Smooth muscle cell (in vitro differentiated cells): ENCODE data around the gene ZNF365. TPM values are rescaled to one million over a fixed set of nuclear protein-coding genes. Genes with fewer than 3 reads are reported as not detected.

Experiments
- DNase-seq: peaks from one replicate; lab custom pipeline; 2025; ENCODE audit not compliant: unreplicated experiment; lab: John Stamatoyannopoulos, UW
- H2AFZ ChIP-seq: fragments of 200-600 bp; sonication (generic); 2 replicates; pipeline ENCODE4 v1.6.0; 2016; ENCODE audit warnings: antibody characterized with exemption, low read depth, mild to moderate bottlenecking
- H3F3A ChIP-seq: fragments of 200-600 bp; sonication (generic); 2 replicates; pipeline ENCODE4 v1.6.0; 2017; ENCODE audit warnings: antibody characterized with exemption, low read depth
- H3K27ac ChIP-seq: fragments of 200-600 bp; sonication (generic); 2 replicates; pipeline ENCODE4 v1.5.1; 2016; ENCODE audit warnings: low read depth, mild to moderate bottlenecking
- H3K27me3 ChIP-seq: fragments of 200-600 bp; sonication (generic); 2 replicates; pipeline ENCODE4 v1.6.1; 2016; ENCODE audit warnings: low read depth, mild to moderate bottlenecking
- H3K36me3 ChIP-seq: fragments of 200-600 bp; sonication (generic); 2 replicates; pipeline ENCODE4 v1.5.1; 2016; ENCODE audit warnings: low read depth
- H3K4me1 ChIP-seq: fragments of 200-600 bp; sonication (generic); 2 replicates; pipeline ENCODE4 v1.5.1; 2016; ENCODE audit warnings: low read depth
- H3K4me2 ChIP-seq: fragments of 200-600 bp; sonication (generic); 2 replicates; pipeline ENCODE4 v1.6.0; 2016; ENCODE audit warnings: mild to moderate bottlenecking
- H3K4me3 ChIP-seq: fragments of 200-600 bp; sonication (generic); 2 replicates; pipeline ENCODE4 v1.5.1; 2016; ENCODE audit warnings: mild to moderate bottlenecking
- H3K79me2 ChIP-seq: fragments of 200-600 bp; sonication (generic); 2 replicates; pipeline ENCODE4 v1.6.0; 2016; ENCODE audit warnings: low read depth, mild to moderate bottlenecking
- H3K9ac ChIP-seq: fragments of 200-600 bp; sonication (generic); 2 replicates; pipeline ENCODE4 v1.6.0; 2016; ENCODE audit warnings: low read depth
- H3K9me3 ChIP-seq: fragments of 200-600 bp; sonication (generic); replicated peaks from 2 replicates; pipeline ENCODE4 v1.5.1; 2016; ENCODE audit warnings: low read depth
- H4K20me1 ChIP-seq: fragments of 200-600 bp; sonication (generic); 2 replicates; pipeline ENCODE4 v1.6.0; 2016; ENCODE audit warnings: low read depth
- WGBS: methylation state at CpG from one replicate; pipeline ENCODE4 v1.1.7; 2016; ENCODE audit warnings: low lambda C conversion rate; 5-methylcytosine and 5-hydroxymethylcytosine counted together
- polyA plus RNA-seq: library from polyadenylated mRNA; unstranded; fragments of >200 nt; fragmentation: Nextera tagmentation; extraction: Ambion mirVana; gene quantifications from 2 replicates; pipeline ENCODE4 v1.2.1, GENCODE V29; 2016
- total RNA-seq: library from RNA; depleted of rRNA; stranded (reverse); fragments of >200 nt; gene quantifications from 2 replicates; pipeline ENCODE4 v1.2.3, GENCODE V29; 2014
- TF ChIP-seq, protein P1 (sequence below): fragments of 200-600 bp; sonication (generic); IDR thresholded peaks from 2 replicates; pipeline ENCODE4 v1.5.1; 2017; ENCODE audit warnings: borderline replicate concordance, mild to moderate bottlenecking, antibody characterized with exemption; ENCODE audit not compliant: insufficient read depth, poor library complexity, severe bottlenecking

The ZNF365 gene
- total and polyA plus RNA-seq, 2 experiments from 2014 or later, result 2.0 to 3.7 TPM

DNA sequence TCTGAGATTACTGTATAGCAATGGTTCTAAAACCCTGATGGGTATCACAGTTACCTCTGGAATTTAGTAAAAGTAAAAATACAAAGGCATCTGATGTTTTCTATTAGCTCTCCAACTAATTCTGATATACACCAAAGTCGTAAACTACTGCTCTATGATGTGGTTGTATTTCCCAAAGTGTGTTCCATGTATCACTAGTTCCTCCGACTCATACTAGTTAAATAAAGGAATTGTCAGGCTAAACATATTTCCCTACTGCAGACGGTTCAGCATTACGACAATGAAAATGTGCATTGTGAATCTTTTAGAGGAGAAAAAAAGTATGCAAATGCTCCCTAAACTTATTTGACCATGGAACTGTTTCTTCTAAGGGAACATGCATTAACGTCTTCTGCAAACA, 38.9 kb downstream of the ZNF365 start:
- DNase-seq, result no peak
- Histone ChIP-seq H2AFZ (no peak overlapping the region), H3K27ac (no peak overlapping the region), H3K4me2 (no peak overlapping the region), H3K4me3 (no peak overlapping the region), H3K9ac (no peak overlapping the region), H3K79me2 (no peaks in the 10 kb centered on the region), H3K9me3 (no peaks in the 10 kb centered on the region), H3K27me3 (peaks cover 24% of the 10 kb centered on the region), H3F3A (no peaks in the 10 kb centered on the region), H3K4me1 (no peaks in the 10 kb centered on the region), H4K20me1 (no peaks in the 10 kb centered on the region), H3K36me3 (no peaks in the 10 kb centered on the region)
- 85% methylated on average over 5 of the region's 5 CpGs for WGBS
- TF ChIP-seq, protein P1, sequence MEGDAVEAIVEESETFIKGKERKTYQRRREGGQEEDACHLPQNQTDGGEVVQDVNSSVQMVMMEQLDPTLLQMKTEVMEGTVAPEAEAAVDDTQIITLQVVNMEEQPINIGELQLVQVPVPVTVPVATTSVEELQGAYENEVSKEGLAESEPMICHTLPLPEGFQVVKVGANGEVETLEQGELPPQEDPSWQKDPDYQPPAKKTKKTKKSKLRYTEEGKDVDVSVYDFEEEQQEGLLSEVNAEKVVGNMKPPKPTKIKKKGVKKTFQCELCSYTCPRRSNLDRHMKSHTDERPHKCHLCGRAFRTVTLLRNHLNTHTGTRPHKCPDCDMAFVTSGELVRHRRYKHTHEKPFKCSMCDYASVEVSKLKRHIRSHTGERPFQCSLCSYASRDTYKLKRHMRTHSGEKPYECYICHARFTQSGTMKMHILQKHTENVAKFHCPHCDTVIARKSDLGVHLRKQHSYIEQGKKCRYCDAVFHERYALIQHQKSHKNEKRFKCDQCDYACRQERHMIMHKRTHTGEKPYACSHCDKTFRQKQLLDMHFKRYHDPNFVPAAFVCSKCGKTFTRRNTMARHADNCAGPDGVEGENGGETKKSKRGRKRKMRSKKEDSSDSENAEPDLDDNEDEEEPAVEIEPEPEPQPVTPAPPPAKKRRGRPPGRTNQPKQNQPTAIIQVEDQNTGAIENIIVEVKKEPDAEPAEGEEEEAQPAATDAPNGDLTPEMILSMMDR, result no peak

DNA sequence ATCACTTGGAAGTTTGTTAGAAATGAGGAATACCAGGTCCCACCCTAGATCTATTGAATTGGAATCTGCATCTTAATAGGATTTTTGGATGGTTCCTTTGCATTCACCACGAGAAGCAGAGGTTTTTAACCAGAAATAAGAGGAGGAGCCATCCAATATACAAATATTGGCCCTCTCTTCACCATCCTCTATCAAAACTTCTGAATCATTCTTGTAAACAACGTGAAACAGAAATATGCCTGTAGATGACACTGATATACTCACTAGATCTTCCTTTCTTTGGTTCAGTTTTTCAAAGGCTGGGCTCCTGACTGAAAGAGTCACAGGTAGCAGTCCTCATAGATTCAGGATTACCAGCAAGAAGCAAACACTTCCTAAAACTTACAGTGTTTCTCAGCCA, 39.5 kb downstream of the ZNF365 start:
- no peak overlapping the region for H3K9ac ChIP-seq
- H3K27ac ChIP-seq, result no peak overlapping the region
- no peaks in the 10 kb centered on the region for H3K36me3 ChIP-seq
- no peaks in the 10 kb centered on the region for H3K9me3 ChIP-seq
- H3K4me3 ChIP-seq, result no peak overlapping the region
- WGBS, result 75% methylated on average over 2 of the region's 2 CpGs
- H3K27me3 ChIP-seq, result peaks cover 24% of the 10 kb centered on the region
- no peaks in the 10 kb centered on the region for H4K20me1 ChIP-seq
- H3K4me1 ChIP-seq, result no peaks in the 10 kb centered on the region
- TF ChIP-seq, protein P1, result no peak
- no peaks in the 10 kb centered on the region for H3K79me2 ChIP-seq
- H3K4me2 ChIP-seq, result no peak overlapping the region
- DNase-seq, result no peak
- no peak overlapping the region for H2AFZ ChIP-seq
- no peaks in the 10 kb centered on the region for H3F3A ChIP-seq

DNA sequence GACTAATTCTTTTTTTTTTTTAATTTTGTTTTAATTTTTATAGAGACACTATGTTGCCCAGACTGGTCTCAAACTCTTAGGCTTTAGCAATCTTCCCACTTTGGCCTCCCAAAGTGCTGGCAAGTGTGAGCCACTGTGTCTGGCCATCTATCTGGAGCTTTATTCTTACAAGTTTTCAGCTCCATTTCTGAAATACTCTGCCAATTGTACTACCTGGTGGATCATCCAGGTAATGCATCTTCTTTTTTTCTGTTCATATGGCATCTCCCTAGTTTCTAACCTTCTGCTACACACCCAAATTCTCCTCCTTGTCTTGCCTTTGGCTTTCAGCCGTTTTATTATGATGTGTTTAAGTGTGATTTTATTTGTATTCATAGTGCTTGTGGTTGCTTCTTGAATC, 40.2 kb downstream of the ZNF365 start:
- Histone ChIP-seq H3K27ac (no peak overlapping the region), H3K27me3 (peaks cover 24% of the 10 kb centered on the region), H3K4me1 (no peaks in the 10 kb centered on the region), H3K36me3 (no peaks in the 10 kb centered on the region), H3K9me3 (no peaks in the 10 kb centered on the region), H3F3A (no peaks in the 10 kb centered on the region), H3K4me3 (no peak overlapping the region), H3K4me2 (no peak overlapping the region), H4K20me1 (no peaks in the 10 kb centered on the region), H3K9ac (no peak overlapping the region), H2AFZ (no peak overlapping the region), H3K79me2 (no peaks in the 10 kb centered on the region)
- DNase-seq, result no peak
- TF ChIP-seq, protein P1, result peak; percentile 12
- WGBS, result 53% methylated on average over 1 of the region's 1 CpG

DNA sequence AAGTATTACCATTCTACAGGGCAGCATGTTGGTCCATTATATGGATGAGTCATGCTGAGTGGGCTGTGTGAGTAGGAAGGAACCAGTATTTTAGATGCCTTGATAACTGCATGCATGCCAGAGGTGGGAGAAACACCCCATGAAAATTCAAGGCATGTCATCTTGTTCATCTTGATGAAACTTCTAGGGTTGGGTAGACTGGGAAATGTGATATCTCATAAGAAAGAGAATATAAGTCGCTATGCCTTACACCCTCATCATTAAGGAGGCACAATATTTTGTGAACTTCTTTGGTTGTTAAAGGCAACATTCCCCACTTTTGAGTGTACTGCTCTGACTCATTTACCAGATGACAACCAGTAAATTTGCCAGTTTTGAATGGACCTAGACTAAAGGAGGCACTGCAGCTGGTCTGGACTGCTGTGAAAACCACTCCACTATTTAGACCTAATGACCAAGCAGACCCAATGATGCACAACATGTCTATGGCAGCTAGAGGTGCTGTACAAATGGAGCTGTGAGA, 48.0 kb downstream of the ZNF365 start:
- Histone ChIP-seq H2AFZ (no peak overlapping the region), H3F3A (peaks cover 12% of the 10 kb centered on the region), H3K36me3 (no peaks in the 10 kb centered on the region), H3K9ac (no peak overlapping the region), H3K4me2 (peak overlapping the region; percentile 10), H3K27me3 (peaks cover 5% of the 10 kb centered on the region), H3K27ac (peak overlapping the region; percentile 70), H4K20me1 (no peaks in the 10 kb centered on the region), H3K9me3 (no peaks in the 10 kb centered on the region), H3K79me2 (no peaks in the 10 kb centered on the region), H3K4me3 (no peak overlapping the region), H3K4me1 (no peaks in the 10 kb centered on the region)
- WGBS, result 54% methylated on average over 1 of the region's 1 CpG
- no peak for DNase-seq
- TF ChIP-seq, protein P1, result peak; percentile 5
